Measurements from ENCODE around the gene LRRC3C. TPM values are rescaled to one million over a fixed set of nuclear protein-coding genes. Genes with fewer than 3 reads are reported as not detected.

LRRC3C gene
- total and polyA plus RNA-seq, 10 donors, result 0.08 TPM; not detected in 9

DNA sequence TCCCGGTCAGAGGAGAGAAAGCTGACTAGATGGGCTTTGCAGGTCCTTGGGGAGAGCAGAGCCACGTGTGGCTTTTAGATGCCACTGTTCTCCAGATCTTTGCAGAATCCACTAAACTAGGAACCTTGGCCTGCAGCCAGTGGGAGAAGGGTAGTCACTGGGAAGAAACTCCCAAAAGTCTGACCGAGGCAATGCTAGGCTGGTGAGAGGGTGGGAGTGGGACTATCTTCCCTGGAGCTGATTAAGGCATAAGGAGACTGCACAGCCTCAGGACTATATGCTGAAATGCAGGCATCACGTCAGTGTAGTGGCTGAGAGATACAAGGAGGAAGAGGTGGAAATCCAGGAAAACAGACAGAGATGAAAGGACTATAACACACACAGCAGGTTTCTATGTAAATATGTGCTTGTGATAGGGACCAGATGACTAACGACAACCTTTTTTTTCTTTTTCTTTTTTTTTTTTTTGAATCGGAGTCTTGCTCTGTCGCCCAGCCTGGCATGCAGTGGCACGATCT, 33.1 kb downstream of the LRRC3C start:
- no peak for TF ChIP-seq POLR2A (IDR thresholded peaks at IDR 0.05)
- TF ChIP-seq, protein P1, sequence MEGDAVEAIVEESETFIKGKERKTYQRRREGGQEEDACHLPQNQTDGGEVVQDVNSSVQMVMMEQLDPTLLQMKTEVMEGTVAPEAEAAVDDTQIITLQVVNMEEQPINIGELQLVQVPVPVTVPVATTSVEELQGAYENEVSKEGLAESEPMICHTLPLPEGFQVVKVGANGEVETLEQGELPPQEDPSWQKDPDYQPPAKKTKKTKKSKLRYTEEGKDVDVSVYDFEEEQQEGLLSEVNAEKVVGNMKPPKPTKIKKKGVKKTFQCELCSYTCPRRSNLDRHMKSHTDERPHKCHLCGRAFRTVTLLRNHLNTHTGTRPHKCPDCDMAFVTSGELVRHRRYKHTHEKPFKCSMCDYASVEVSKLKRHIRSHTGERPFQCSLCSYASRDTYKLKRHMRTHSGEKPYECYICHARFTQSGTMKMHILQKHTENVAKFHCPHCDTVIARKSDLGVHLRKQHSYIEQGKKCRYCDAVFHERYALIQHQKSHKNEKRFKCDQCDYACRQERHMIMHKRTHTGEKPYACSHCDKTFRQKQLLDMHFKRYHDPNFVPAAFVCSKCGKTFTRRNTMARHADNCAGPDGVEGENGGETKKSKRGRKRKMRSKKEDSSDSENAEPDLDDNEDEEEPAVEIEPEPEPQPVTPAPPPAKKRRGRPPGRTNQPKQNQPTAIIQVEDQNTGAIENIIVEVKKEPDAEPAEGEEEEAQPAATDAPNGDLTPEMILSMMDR (IDR thresholded peaks at IDR 0.05 in 8 of 11, conservative IDR thresholded peaks at IDR 0.05 in 3 of 11), result no peak
- no peak for TF ChIP-seq POLR2AphosphoS5 (IDR thresholded peaks at IDR 0.05)
- H3K4me1 ChIP-seq, result peaks cover 0 to 25% (median 8%) of the 10 kb centered on the region in 6 donors
- WGBS, 5 donors, result 78 to 87% (median 83%) methylated on average over 8 of the region's 8 CpGs
- no peaks in the 10 kb centered on the region for H3K27me3 ChIP-seq (replicated peaks in 1 of 7)
- no peak overlapping the region for H3K4me3 ChIP-seq
- H3K36me3 ChIP-seq, result no peaks in the 10 kb centered on the region
- DNase-seq, result no peak
- no peak overlapping the region for H3K27ac ChIP-seq
- intact Hi-C loops (cut with DNase I; ENCODE audit: low total_unique reads), result loop anchor here (10.0 kb wide), 1 partner anchor 76 kb away; no protein-coding TSS in a partner anchor
- H3K9me3 ChIP-seq, result no peaks in the 10 kb centered on the region

GRCh38 chr17:39962642-39963220, 35.2 kb downstream of the LRRC3C start, which contains the start of gene GSDMA:
TSS of gene GSDMA (plus strand) at chr17:39963004. CDS start at chr17:39965688, 2,684 bp downstream.
- DNase-seq, result no peak

GRCh38 chr17:39963829-39964228, 36.3 kb downstream of the LRRC3C start:
- no peak overlapping the region for H3K4me3 ChIP-seq
- H3K9me3 ChIP-seq, result no peaks in the 10 kb centered on the region
- no peaks in the 10 kb centered on the region for H3K36me3 ChIP-seq
- no peak for DNase-seq
- intact Hi-C loops (cut with DNase I; ENCODE audit: low total_unique reads), result loop anchor here (10.0 kb wide), 1 partner anchor 79 kb away; no protein-coding TSS in a partner anchor
- 59 to 74% (median 66%) methylated on average over 6 of the region's 6 CpGs for WGBS, 5 donors
- H3K4me1 ChIP-seq, result peaks cover 0 to 33% (median 7%) of the 10 kb centered on the region in 6 donors
- H3K27me3 ChIP-seq (replicated peaks in 1 of 7), result no peaks in the 10 kb centered on the region
- H3K27ac ChIP-seq, result no peak overlapping the region
- TF ChIP-seq POLR2AphosphoS5 (IDR thresholded peaks at IDR 0.05) (no peak), POLR2A (IDR thresholded peaks at IDR 0.05) (no peak)
- TF ChIP-seq, protein P1 (IDR thresholded peaks at IDR 0.05 in 8 of 11, conservative IDR thresholded peaks at IDR 0.05 in 3 of 11), result no peak

More at GRCh38 chr17:39962642-39963220, 35.2 kb downstream of the LRRC3C start, which contains the start of gene GSDMA:
- Histone ChIP-seq H3K4me1 (peaks cover 0 to 34% (median 8%) of the 10 kb centered on the region in 6 donors), H3K36me3 (no peaks in the 10 kb centered on the region), H3K9me3 (no peaks in the 10 kb centered on the region), H3K27ac (no peak within 1 kb of the TSS), H3K27me3 (replicated peaks in 1 of 7) (no peaks in the 10 kb centered on the region), H3K4me3 (no peak within 1 kb of the TSS)
- no peak for TF ChIP-seq POLR2A (IDR thresholded peaks at IDR 0.05)
- TF ChIP-seq POLR2AphosphoS5 (IDR thresholded peaks at IDR 0.05), result no peak
- intact Hi-C loops (cut with DNase I; ENCODE audit: low total_unique reads), result loop anchor here (10.0 kb wide), 1 partner anchor 78 kb away; no protein-coding TSS in a partner anchor
- WGBS, 5 donors, result 54 to 67% (median 63%) methylated on average over 6 of the region's 6 CpGs

- no peaks in the 10 kb centered on the region for H3K36me3 ChIP-seq
- H3K27ac ChIP-seq, result no peak overlapping the region
- H3K4me3 ChIP-seq, result no peak overlapping the region
- no peaks in the 10 kb centered on the region for H3K9me3 ChIP-seq
- 65 to 72% (median 67%) methylated on average over 8 of the region's 8 CpGs for WGBS, 5 donors
- no peak for DNase-seq
- peaks cover 0 to 29% (median 0%) of the 10 kb centered on the region in 6 donors for H3K4me1 ChIP-seq
- intact Hi-C loops (cut with DNase I; ENCODE audit: low total_unique reads), result loop anchor here (10.0 kb wide), 1 partner anchor 80 kb away; no protein-coding TSS in a partner anchor
- no peak for TF ChIP-seq POLR2AphosphoS5 (IDR thresholded peaks at IDR 0.05)
- H3K27me3 ChIP-seq (replicated peaks in 1 of 7), result no peaks in the 10 kb centered on the region
Observed at GRCh38 chr17:39965017-39965699, 37.6 kb downstream of the LRRC3C start.
